Activated CD4-positive, alpha-beta T cell treated with anti-CD3 and anti-CD28 coated beads, Interleukin-10, Interleukin-2, amounts not matched to agents 100 ng/mL and 50 ng/mL, durations not matched to agents 16 hours and 8 hours (primary cell): ENCODE measurements around the gene NBR1.
"Not testable (repeated sequence)": the region's sequence is repeated elsewhere in the genome, so short reads cannot be mapped to it uniquely, and the experiment has no call there.

ENCODE experiments used
- DNase-seq: peaks from one replicate; pipeline ENCODE4 v3.0.0-alpha.2; 2020

NBR1 gene

DNA sequence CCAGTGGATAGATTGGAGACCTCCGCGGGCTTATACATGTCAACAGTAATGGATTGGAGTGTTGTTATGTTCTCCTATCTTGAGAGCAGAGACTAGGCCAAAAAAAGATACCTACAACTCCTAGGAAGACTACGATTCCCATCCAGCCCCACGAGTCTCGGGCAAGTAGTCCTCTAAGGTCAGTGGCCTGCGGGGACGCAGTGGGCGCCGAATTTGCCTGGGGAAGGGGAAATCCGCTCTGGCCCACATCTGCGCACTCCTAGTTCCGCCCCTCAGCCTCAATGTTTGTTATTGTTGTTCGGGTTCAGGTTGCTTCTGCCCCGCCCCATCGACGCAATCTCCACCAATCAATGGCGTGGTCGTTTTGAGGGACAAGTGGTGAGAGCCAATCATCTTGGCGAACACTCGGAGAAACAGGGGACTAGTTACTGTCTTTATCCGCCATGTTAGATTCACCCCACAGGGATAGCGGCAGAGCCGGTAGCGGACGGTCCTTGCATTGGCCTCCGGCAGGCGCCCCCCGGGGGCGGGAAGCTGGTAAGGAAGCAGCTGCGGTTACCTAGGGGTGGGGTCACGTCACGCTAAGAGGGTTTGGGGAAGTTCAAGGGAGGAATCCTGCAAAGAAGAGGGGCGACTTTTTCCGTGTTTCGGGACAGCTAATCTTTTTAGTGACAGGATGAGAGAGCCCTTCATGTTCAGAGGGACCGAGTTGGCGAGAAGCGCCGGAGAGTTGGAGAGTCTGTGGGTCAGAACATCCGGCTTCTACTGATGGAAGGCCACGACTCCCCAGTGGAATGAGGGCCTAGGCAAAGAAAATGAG is at the start of gene NBR1:
Gene NBR1, plus strand, starts transcription at position 449 of the 820 bp plus-strand sequence. CDS start 4,586 bp downstream, outside the sequence.
- DNase-seq, result peak; percentile 99

GRCh38 chr17:43125133-43125966 is 45.7 kb upstream of the NBR1 start, which contains the start of gene BRCA1:
BRCA1 (minus strand) TSS chr17:43125364; CDS start chr17:43124096, 1,268 bp downstream.
- DNase-seq, result peak; percentile 99

- DNase-seq, result no peak
Measured at GRCh38 chr17:43125967-43126910, 44.8 kb upstream of the NBR1 start.

DNA sequence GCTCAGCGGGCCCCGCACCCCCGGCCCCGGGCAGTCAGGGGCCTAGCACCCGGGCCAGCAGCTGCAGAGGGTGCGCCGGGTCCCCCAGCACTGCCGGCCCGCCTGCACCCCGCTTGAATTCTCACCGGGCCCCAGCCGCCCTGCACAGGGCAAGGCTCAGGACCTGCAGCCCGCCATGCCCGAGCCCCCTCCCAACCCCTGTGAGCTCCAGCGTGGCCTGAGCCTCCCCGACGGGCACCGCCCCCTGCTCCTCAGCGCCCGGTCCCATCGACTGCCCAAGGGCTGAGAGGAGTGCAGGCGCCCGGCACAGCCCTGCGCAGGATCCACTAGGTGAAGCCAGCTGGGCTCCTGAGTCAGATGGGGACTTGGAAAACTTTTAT is 44.1 kb upstream of the NBR1 start:
- DNase-seq, result no peak

DNA sequence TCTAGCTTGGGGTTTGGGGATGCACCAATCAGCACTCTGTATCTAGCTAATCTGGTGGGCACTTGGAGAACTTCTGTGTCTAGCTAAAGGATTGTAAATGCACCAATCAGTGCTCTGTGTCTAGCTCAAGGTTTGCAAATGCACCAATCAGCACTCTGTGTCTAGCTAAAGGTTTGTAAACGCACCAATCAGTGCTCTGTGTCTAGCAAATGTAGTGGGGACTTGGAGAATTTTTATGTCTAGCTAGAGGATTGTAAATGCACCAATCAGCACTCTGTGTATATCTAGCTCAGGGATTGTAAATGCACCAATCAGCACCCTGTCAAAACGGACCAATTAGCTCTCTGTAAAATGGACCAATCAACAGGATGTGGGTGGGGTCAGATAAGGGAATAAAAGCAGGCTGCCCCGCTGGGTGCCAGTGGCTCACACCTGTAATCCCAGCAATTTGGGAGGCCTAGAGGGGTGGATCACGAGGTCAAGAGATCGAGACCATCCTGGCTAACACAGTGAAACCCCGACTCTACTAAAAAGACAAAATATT is 43.6 kb upstream of the NBR1 start:
- not testable (repeated sequence) for DNase-seq

GRCh38 chr17:43129671-43130010 is 41.4 kb upstream of the NBR1 start:
- DNase-seq, result no peak

DNA sequence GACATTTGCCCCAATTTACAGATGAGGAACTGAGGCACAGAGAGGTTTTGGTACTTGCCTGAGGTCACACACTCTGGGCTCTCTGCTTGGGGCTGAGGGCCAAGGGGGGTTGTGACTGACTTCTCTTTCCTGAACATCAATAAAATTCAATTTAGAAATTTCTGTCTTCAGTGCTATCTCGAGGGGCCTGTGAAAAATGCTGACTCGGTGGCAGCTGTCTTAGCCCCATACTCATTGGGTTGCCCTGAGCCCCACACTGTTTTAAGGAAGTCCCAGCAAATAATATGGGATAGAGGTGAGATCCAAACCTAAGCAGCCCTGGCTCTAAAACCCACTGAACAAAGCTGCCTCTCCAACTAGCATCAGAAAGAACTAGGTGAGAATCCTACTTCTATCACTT is 38.9 kb upstream of the NBR1 start:
- DNase-seq, result no peak

DNA sequence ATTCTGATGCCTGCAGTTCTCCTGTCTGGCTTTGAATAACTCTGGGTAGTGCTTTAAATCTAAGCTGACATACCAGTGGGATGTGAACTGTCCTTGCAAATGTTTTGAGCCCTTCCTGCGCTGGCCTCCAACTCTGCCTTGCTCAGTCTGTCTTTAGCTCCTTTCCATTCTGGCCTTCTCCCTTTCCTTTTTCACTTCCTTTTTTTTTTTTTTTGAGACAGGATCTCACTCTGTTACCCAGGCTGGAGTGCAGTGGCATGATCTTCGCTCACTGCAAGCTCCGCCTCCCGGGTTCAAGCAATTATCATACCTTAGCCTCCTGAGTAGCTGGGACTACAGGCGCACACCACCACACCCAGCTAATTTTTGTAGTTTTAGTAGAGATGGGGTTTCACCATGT is 37.6 kb upstream of the NBR1 start:
- DNase-seq, result not testable (repeated sequence)

DNA sequence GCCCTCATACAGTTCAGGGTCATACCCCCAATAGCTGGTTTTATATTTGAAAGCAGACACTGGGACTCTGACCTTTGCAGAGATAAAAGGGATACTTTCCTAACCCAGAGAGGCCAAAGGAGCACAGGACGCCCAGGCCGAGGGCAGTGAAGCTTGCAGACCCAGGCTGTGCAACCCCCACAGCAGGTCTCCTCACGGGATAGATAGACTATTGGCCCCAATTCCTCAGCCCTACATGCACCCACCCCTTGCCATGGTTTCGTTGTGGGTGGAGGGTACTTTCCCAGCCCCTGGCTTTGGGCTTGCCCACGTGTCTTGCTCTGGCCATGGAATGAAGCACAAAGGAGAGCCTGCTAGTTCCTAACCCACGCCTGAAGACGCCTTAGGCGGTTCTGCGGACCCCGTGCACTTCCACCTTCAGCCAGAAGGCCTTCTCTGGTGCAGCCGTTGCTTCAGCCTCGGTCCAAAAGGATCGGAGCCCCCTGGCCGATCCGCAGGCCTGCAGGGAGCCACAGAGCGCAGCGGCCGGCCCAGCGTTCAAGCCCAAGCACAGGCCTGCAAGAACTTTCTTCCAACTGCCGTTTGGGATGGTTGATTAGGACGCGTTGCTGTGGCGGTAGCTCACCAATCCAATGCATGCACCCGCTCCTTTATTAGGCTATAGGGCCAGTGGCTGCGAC is 36.1 kb upstream of the NBR1 start:
- no peak for DNase-seq

- no peak for DNase-seq
Measured at GRCh38 chr17:43135454-43135819, 35.6 kb upstream of the NBR1 start.

DNA sequence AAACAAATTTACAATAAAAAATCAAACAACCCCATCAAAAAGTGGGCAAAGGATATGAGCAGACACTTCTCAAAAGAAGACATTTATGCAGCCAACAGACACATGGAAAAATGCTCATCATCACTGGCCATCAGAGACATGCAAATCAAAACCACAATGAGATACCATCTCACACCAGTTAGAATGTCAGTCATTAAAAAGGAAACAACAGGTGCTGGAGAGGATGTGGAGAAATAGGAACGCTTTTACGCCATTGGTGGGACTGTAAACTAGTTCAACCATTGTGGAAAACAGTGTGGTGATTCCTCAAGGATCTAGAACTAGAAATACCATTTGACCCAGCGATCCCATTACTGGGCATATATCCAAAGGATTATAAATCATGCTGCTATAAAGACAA is 34.4 kb upstream of the NBR1 start:
- peak; percentile 9 for DNase-seq

DNA sequence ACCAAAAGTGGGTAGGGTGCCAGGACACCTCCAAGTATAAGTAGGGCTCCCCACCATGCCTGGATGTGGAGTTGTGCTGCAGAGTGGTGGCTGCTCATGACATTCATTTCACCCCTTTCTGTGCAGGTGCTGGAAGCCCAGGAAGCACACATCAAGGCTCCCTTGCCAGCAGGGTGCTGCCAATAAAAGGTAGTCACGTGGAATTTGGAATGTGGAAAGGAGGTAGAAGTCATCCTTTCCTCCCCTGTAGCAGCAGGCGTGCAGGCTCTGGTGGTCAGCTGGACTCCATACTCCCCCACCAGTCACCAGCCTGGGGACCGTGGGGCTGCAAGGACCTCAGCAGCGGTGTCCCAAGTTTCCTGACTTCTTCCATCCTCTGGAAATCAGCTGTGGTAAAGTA is 32.5 kb upstream of the NBR1 start:
- DNase-seq, result not testable (repeated sequence)

DNA sequence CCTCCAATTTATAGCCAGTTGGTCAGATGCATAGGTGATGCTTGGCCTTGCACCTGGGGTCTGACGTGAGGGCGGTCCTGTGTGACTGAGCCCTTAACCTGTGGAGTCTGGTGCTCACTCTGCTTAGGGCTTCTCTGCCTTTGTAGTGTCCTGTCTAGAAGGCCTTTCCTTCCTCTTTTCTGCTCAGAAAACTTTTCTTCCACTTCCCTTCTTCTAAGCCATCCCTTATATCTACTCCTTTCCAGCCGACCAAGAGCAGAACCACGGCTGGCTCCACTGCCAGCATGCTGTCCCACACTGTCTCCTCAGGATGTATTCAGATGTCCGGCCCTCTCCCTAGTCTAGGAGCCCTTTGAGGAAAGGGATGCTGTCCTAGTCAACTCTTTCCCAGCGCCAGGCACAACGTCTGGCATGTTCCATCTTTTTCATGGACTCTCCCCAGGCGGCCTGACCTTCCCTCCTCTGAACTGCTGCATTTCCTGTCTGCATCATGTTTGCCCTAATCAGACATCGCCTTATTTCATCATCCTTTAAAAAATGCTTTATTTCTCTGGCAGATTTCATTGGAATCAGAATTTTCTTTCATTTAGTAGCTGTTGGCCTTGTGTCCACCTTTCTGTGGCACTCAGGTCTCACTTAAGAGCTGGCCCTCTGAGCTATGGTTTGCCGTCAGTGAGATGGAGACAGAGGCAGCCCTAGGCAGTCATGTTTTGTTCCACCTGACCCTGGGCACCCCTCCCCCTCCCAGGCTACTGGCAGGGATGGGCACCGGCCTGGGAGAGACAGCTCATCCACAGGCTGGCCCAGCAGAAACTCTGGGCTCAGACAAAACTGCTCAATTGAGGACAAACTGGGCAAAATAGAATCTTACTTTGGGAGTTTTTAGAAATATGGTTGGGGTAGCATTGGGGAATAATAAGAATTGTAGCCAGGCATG is 30.4 kb upstream of the NBR1 start:
- DNase-seq, result no peak

DNA sequence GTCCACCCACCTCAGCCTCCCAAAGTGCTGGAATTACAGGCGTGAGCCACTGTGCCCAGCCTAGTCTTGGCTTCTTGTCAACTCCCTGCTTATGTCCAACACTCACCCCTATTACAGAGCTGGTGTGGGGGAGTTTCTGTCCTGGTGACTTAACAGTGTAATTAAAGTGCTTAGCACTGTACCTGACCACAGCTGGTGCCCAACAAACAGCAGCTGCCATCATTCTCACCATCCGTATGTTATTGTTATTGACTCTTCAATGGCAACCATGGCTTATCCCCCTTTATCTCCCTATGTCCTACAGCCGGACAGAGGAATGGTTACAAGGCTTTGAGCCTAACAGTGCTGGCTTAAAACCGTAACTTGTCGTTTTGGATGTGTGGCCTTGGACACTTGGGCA is 28.9 kb upstream of the NBR1 start:
- no peak for DNase-seq

DNA sequence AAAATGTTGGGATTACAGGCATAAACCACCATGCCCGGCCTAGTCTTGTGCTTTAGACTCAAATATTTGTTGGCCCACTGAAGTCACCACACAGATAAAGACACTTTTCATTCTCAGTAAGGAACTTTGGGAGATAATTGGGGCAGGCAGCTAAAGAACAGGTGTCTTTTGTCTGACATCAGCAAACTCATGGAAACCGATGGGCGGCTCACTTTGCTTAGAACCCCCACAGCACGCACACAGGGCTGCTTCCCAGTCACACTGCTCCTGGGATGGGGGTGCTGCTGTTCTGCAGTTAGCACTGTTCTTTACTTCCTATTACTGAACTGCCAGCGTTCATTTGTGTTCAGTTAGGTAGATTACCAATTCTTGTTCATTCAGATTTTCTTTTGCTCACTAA is 27.8 kb upstream of the NBR1 start:
- no peak for DNase-seq

- DNase-seq, result no peak
Measured at GRCh38 chr17:43146649-43147048, 24.4 kb upstream of the NBR1 start.

DNA sequence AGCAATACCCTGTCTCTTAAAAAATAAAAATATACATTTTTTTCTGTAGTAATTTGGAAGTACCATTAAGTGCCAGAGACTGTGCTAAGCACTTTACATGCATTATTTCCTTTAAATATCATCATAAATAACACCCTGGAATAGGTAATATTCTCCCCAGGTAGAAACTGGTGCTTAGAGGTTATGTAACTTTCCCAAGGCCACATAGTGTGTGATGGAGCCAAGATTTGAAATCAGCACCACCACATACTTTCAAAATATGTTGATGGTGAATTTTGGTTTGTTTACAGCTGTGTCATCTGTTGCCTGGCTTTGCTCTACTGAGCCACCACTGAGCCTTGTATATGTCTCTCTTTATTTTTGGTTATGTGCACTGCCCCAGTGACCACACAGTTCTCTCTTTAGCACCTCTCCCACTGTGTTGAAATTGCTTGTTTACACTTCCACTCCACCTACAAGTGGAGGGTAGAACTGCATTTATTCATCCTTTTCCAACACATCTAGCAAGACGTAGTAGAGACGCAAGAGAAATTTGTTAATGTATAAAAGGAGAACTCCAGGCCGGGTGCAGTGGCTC is 19.0 kb upstream of the NBR1 start:
- DNase-seq, result no peak

DNA sequence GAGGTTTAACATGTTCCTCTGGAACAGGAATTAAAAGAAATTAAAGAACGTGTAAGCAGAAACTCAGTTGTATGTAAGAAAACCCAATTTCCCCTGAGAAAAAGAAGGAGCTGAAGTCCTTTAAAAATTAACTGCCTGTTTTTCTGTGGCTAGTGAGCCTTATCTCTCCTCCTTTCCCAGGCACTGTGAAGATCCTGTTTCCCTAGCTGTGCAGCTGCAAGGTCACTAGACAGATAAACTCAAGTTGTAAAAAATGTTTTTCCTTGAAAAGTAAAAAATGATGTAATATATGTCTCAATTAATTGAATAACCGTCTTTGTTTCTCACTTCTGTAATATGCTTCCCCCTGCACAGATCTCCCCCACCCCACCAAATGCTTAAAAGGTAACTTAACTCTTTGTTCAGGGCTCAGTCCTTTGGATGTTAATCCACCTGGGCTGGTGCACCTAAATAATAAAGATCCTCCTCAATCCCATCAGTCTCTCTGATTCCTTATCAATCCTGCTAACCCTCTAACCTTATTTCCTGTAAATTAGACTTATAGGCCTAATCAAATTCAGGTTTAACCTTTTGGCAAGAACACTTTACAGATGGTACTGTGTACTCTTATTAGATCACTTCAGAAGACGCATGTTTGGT is 17.7 kb upstream of the NBR1 start:
- not testable (repeated sequence) for DNase-seq

DNA sequence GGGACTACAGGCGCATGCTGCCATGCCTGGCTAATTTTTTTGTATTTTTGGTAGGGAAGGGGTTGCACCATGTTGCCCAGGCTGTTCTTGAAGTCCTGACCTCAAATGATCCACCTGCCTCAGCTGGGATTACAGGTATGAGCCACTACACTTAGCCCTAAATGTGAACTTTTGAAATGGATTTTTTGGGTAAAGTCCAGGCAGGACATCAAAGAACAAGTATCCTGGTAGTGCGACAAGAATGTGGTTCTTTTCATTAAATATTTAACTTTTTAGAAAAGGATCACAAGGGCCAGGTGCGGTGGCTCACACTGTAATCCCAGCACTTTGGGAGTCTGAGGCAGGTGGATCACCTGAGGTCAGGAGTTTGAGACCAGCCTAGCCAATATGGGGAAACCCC is 15.3 kb upstream of the NBR1 start:
- no peak for DNase-seq

DNA sequence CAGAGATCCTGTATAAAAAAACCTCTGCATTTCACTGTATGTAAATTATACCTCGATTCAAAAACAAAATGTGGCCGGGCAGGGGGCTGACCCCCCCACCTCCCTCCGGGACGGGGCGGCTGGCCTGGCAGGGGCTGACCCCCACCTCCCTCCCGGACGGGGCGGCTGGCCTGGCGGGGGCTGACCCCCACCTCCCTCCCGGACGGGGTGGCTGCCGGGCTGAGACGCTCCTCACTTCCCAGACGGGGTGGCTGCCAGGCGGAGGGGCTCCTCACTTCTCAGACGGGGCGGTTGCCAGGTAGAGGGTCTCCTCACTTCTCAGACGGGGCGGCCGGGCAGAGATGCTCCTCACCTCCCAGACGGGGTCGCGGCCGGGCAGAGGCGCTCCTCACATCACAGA is 11.8 kb upstream of the NBR1 start:
- not testable (repeated sequence) for DNase-seq
